H54 (cell line): ENCODE measurements around the gene FCHSD2.
"Not testable (repeated sequence)": the region's sequence is repeated elsewhere in the genome, so short reads cannot be mapped to it uniquely, and the experiment has no call there.

Source experiments
- DNase-seq: peaks from one replicate; pipeline ENCODE4 v3.0.0; 2011; ENCODE audit warnings: low spot score, mixed read lengths; ENCODE audit not compliant: insufficient read length
- FAIRE-seq: peaks from 3 replicates; lab custom pipeline; 2011; peaks lifted over from hg19 to GRCh38; lab: Jason Lieb, UNC
- POLR2A ChIP-seq: IDR thresholded peaks from 2 replicates; pipeline ENCODE4 v1.6.1; 2011; ENCODE audit warnings: low read depth, mild to moderate bottlenecking, low read length

Gene FCHSD2

GRCh38 chr11:73149105-73149504, 7.0 kb upstream of the FCHSD2 start:
- DNase-seq (no peak), FAIRE-seq (no peak)
- no peak for TF ChIP-seq POLR2A

DNA sequence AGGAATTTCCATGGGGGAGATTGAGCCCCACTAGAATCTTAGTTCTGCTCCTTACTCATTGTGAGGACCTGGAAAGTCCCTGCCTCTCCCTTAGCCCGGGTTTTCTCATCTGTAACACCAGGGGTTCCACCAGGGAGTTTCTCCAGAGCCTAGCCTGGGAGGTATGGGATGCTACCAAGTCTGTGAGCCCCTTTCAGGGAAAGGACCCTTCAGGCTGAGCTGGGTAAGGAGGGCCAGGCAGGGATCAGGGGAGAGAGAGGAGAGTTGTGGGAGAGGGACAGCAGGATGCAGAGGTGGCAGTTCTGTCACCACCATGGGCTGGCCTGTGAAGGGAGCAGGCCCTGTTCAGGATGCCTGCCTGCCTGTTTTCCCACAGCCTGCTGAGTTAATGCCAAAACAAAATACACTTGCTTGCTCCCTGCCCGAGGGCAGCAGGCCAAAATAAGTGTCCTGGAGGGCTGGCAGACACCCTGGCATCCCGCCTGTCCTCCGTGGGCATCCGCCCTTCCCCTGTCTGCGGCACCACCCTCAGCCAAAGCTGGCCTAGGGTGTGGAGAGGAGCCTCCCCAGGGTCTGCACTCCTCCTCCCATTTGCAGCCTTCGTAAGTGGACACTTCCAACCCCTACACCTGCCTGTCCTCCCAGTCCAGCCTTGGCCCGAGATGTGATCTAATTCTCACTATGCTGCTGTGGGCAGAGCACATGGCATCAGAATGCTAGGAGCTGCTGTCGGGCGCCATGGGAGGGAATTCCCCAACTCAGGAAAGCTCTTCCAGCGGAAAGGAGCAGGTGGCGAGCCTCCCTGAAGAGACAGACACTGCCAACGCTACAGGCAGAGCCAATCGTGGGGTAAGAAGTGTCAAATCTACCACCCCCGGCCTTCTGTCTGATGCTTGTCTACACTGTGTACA, 5.9 kb upstream of the FCHSD2 start:
- FAIRE-seq (no peak), DNase-seq (peak; percentile 44)
- TF ChIP-seq POLR2A = no peak

GRCh38 chr11:73145986-73146575, 4.0 kb upstream of the FCHSD2 start:
- DNase-seq (no peak), FAIRE-seq (no peak)
- no peak for TF ChIP-seq POLR2A

- FAIRE-seq (no peak), DNase-seq (no peak)
- TF ChIP-seq POLR2A = no peak
Measured at GRCh38 chr11:73143126-73143838, 1.2 kb upstream of the FCHSD2 start.

DNA sequence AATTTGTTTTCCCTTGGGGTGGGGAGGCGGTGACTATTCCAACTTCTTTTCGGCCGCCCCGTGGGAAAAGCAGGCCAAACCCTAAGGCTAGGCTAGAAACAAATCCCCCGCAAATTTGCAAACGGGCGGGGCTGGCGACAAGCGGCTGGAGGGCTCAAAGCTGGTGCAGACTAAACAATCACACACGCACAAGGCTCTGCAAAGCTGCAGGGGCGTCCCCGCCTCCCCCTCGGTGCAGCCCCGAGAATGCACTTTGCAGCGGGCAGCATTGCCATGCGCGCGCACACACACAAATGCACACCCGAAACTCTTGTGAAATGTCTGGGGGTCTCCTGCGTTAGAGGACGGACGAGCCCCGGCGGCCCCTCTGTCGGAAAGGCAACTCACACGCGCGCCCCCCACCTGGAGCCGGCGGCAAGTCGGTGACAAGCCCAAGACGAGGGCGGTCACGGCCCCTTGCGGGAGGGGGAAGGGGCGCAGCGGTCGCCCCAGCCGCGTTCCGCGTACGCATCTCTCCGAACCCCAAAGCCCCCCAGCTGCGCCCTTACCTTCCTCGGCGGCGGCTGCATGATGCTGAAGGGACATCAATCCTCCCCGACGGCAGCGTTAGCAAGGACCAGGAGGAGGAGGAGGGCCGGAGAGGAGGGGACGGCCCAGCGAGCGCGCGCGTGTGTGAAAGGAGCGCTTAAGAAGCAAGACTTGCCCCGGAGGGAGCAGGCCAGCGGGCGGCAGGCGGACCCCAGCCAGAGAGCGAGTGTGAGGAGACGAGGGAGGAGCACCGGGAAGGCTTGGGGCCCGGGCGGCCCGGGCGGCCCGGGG, 600 bp downstream of the FCHSD2 start:
- peak; percentile 62 for DNase-seq
- no peak for FAIRE-seq
- no peak for TF ChIP-seq POLR2A

GRCh38 chr11:73141031-73141308, 1.1 kb downstream of the FCHSD2 start:
- peak; percentile 36 for DNase-seq
- TF ChIP-seq POLR2A = no peak
- FAIRE-seq = no peak

DNA sequence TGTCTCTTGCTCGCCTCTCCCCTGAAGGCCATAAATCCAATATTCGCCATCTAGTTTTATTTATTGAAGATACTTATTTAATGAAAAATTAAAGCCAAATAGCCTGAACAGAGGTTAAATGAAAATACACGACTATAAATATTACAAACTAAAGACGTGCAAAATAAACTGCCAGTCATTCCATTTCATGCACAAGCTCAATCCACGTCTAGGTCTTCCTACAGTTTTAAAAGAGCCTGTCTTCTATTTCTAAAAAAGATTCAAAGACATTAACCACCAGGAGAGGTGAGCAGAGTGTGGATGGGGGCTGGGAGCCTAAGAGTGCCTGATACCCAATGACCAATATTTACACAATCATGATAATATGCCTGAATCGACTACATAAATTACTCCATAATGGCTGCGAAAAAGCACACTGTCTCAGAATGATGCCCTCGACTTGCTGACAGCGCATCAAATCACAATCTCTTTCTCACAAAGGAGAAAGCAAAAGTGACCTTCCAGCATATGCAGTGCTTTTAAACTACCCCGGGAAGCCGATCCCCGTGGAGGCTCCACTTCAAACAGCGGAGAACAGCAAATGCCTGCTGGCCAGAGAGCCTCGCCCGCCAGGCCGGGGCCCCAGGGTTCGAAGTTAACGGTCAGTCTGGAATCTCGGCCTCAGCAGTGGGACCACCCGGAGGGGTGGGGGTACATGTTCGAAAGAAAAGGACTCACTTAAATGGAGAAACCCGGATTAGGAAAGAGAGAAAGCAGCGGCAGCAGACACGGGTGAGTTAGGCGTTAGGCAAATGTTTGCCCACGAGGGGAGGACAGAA, 1.7 kb downstream of the FCHSD2 start:
- peak; percentile 51 for DNase-seq
- FAIRE-seq = no peak
- no peak for TF ChIP-seq POLR2A

GRCh38 chr11:73139476-73140198, 2.5 kb downstream of the FCHSD2 start:
- no peak for TF ChIP-seq POLR2A
- FAIRE-seq (peak; percentile 15), DNase-seq (no peak)

GRCh38 chr11:73137944-73138274, 4.2 kb downstream of the FCHSD2 start:
- DNase-seq = no peak

GRCh38 chr11:73137262-73137943, 4.7 kb downstream of the FCHSD2 start:
- DNase-seq = no peak
- FAIRE-seq = no peak
- no peak for TF ChIP-seq POLR2A

More at GRCh38 chr11:73137944-73138274, 4.2 kb downstream of the FCHSD2 start:
- TF ChIP-seq POLR2A = no peak
- no peak for FAIRE-seq

DNA sequence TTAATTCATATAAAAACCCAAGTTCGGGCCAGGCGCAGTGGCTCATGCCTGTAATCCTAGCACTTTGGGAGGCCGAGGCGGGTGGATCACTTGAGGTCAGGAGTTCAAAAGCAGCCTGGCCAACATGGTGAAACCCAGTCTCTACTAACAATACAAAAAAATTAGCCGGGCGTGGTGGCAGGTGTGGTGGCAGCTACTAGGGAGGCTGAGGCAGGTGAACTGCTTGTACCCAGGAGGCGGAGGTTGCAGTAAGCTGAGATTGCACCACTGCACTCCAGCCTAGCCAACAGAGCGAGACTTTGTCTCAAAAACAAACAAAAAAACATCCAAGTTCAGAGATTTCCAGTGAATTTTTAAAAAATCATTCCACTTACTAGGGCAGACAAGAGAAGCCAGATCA, 5.4 kb downstream of the FCHSD2 start:
- DNase-seq, FAIRE-seq: not testable (repeated sequence)
